GM21717 (cell line): ENCODE results near the gene MTR.
"Not testable (repeated sequence)": the region's sequence is repeated elsewhere in the genome, so short reads cannot be mapped to it uniquely, and the experiment has no call there.

Source experiments
- ATAC-seq: cut with Tn5 transposase; IDR thresholded peaks from one replicate; pipeline ENCODE4 v1.9.1; 2021; ENCODE audit warnings: mild to moderate bottlenecking, moderate library complexity; ENCODE audit not compliant: unreplicated experiment

Gene MTR

DNA sequence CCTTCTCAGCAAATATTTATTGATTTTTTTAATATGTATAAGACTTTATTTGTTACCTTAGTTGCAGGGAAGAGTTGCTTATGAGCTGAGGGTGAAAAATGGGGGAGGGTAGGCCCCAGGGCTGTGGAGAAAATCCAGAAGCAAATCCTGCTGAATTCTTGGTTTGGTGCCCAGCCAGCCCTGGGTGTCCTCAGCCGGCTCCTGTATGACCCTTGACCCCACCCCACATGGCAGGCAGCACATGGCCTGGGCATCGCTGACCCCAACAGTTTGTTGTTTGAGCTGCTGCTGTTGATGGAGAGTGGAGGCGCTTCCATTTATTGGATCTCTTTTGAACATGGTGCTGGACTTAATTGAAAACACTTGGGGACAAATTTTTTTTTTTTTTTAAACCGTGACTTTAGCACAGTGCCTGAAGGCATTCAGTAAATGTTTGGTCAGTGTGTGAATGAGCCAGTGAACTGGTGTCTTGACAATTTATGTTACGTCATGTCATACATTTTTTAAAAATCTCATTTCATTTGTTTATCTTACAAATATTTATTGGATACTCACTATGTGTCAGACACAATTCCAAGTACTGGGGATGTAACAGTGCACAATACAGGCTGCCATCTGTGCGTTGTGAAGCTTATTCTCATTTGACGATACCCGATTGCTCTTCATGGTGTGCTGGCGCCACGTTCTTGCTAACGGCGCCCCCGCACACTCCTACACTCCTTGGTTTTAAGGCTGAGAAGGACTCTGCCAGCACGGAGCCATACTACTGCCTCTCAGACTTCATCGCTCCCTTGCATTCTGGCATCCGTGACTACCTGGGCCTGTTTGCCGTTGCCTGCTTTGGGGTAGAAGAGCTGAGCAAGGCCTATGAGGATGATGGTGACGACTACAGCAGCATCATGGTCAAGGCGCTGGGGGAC lies 98.8 kb downstream of the MTR start:
- no peak for ATAC-seq

- ATAC-seq = no peak
These were observed 100.7 kb downstream of the MTR start for GRCh38 chr1:236895665-236896387.

DNA sequence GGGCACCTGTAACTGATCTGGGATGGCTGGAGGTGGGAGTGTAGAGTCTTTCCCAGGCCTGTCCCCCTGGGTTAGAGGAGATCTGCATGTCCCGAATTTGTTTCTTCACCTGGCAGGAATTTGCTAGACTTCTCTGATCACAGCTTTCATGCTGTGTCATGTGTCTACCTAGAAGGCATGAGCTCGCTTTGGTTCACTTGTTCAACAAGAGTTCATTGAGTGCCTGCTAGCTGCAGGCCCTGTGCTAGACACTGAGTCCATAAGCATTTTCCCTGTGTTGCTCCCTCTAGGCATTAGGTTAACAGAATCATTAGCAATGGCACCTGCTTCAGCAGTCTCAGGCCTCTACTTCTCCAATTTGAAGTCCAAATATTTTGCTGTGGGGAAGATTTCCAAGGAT lies 101.6 kb downstream of the MTR start:
- ATAC-seq = no peak

GRCh38 chr1:236904892-236905741 lies 110.0 kb downstream of the MTR start:
- no peak for ATAC-seq

- ATAC-seq = no peak
These were observed 112.1 kb downstream of the MTR start for GRCh38 chr1:236907205-236907604.

- no peak for ATAC-seq
These were observed 113.6 kb downstream of the MTR start for GRCh38 chr1:236908669-236909068.

GRCh38 chr1:236911047-236911446 lies 116.0 kb downstream of the MTR start:
- ATAC-seq = not testable (repeated sequence)

DNA sequence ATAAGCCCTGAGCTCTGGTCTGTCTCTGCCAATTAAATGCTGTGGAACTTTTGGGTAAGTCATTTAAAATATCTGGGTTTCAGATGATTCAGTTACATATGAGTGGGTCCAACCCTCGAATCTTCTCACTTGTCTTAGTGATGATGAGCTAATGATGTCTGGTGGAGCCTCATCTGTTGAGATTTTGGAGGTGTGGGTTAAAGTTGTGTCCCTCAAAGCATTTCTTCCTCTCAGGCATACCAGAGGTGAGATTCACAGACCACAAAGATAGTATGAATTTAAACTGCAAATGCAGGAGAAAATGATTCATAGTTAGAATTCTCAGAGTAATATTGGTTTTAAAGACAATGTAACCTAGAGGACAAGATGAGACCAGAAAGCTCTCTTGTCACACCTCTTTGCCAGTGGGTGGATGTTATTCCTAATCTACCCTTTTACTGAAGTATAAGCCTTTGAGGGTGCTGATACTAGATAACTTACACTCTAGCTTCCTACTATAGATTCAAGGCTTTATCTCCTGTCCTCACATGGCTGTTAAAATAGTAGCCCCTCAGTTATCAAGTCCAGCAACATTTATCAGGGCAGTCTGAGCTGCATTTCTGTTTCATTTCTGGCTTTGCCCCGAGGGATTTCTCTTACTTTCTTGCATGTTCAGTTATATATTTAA lies 118.4 kb downstream of the MTR start:
- no peak for ATAC-seq

DNA sequence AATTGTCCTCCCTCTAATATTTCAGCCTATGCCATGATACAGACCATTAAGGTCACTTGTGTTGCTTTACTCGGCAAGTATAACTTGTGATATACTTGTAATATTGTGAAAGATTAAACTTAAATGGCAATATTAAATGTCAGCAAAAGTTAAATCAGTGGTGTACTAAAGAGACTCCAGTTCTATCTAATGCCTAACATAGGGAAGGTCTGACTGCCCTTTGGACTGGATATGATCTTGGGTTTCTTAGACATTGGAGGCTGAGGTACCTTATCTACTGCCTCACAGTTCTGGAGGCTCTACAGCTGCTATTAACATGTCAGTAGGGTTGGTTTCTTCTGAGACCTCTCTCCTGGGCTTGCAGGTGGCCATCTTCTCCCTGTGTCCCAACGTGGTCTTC lies 119.3 kb downstream of the MTR start:
- no peak for ATAC-seq

DNA sequence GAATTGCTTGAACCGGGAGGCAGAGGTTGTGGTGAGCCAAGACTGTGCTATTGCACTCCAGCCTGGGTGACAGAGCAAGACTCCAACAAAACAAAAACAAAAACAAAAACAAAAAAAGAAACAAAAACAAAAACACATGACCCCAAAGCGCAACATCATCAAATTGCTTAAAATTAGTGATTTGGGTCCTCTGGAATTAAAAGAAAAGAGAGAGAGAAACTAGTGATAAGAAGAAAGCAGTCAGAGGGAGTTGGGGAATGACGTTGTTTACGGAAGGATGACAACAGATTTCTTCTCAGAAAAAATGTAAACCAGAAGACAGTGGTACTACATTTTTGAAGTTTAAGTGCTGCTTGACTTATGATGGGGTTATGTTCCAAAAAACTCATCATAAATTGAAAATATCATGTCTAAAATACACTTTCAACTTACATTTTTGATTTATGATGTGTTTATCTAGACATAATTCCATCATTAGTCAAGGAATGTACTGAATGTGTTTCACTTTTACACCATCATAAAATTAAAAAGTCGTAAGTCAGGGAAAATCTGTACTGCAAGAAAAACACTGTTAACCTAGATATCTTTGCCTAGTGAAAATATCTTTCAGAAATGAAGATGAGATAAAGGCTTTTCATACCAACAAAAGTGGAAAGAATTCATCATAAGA lies 121.2 kb downstream of the MTR start:
- no peak for ATAC-seq

GRCh38 chr1:236917448-236917847 lies 122.4 kb downstream of the MTR start:
- no peak for ATAC-seq

DNA sequence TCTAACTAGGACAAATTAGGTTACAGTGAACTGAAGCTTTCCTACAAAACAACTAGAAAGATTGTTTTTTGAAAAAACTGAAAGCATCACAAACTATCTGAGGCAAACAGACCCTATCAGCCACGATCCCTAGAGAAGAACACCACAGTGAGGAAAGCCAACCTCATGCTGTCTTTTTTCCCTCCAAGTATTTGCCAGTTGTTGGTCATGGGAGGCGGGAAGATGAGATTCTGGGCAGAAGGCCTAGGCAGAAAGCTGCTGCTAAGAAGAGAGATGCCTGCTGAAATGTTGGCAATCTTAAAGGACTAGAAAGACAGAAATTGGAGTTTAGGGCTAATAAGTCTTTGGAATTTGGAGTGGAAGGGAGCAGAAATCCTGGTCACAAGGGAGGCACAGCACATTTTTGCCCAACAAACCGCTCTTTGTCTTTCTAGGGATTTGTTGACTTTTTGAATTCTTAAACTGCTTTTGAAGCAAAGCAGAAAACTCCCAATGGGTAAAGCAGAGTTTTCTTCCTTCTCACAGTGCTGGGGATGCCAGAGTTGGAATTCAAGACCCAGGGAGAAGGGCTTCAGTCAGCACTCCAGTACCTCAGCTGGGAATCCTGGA lies 125.3 kb downstream of the MTR start:
- ATAC-seq = no peak

DNA sequence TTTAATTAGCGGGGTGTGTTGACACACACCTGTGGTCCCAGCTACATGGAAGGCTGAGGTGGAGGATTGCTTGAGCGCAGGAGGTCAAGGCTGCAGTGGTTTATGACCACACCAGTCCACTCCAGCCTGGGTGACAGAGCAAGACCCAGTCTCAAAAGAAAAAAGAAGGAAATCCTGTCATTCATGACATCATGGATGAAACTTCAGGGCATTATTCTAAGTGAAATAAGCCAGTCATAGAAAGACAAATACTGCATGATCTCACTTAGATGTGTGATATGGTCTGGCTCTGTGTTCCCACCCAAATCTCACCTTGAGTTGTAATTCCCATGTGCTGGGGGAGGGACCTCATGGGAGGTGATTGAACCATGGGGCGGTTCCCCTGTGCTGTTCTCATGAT lies 126.5 kb downstream of the MTR start:
- ATAC-seq = no peak

GRCh38 chr1:236922190-236922589 lies 127.1 kb downstream of the MTR start:
- no peak for ATAC-seq

GRCh38 chr1:236925386-236925785 lies 130.3 kb downstream of the MTR start:
- ATAC-seq = no peak

DNA sequence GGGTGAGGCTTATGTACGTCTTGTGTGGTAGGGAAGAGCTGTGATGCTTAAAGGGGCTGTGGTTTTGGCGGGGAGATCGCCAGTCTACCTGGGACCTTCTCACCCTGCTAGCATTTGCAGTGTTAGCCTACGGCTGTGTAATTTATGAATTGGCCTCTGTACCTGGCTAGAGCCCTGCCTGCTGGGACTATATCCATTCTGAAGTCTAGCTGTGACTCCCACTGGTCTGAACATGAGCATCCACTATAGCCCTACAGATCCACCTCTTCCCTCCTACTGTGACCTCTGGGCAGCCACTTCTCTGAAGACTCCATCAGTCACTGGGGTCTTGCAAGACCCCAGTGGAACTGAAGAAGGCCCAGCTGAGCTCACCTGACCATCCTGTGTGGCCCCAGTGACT lies 135.4 kb downstream of the MTR start:
- no peak for ATAC-seq

DNA sequence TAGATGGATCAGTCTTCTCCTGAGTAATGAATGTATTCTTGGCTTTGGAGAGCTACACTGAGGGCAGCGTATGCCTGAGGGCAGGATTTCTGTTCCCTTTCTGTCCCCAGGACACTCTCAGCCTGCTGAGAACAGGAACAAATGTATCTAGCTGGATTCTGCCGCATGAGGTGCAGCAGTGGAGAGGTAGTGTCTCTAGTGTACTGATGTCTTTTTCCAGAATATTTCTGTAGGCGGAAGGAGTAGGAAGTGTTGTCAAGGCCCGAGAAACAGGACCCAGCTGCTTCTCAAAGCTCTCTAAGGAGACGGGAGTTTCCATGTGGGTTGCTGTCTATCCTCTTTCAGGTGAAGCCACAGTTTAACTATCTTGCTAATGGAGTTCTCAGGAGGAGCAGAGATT lies 143.7 kb downstream of the MTR start:
- no peak for ATAC-seq

DNA sequence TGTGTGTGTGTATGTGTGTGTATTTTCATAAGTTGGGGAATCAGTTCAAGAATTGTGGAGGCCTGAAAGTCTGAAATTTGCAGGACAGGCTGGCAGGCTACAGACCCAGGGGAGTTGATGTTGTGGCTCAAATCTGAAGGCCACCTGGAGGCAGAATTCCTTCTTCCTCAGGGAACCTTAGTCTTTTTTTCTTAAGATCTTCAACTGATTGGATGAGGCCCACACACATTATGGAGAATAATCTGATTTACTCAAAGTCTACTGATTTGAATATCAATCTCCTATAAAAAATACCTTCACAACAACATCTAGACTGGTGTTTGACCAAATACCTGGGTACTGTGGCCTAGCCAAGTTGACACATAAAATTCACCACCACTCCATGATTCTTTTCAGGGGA lies 147.3 kb downstream of the MTR start:
- no peak for ATAC-seq

- no peak for ATAC-seq
These were observed 149.5 kb downstream of the MTR start for GRCh38 chr1:236944556-236944955.

DNA sequence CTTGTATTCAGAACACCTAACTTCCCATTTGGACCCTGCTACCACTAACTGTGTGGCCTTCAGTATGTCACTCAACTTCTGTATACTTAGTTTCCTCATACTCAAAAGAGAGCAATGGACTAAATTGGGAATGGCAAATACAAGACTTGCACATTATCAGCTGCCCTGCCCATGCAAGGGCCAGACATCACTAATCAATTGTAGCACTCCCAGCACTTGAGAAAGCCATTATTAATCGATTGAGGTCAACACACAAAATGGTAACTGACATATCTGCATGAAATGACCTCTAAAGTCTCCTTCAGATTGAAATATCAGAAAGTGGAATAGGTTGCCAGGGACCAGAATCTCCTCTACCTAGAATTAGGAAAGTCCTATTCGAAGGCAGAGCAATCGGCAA lies 149.9 kb downstream of the MTR start:
- ATAC-seq = no peak
